H1 (cell line): ENCODE measurements around the gene KLHL5. TPM values are rescaled to one million over a fixed set of nuclear protein-coding genes. Genes with fewer than 3 reads are reported as not detected.

Experiments
- CTCF ChIA-PET: fragments of 300-600 bp; sonication (Branson Sonifier 250); formaldehyde crosslinking; loops from one replicate; lab custom pipeline; 2021; ENCODE audit not compliant: partially characterized antibody; lab: Charles Lee
- POLR2A ChIA-PET: fragments of 300-600 bp; sonication (Branson Sonifier 250); formaldehyde crosslinking; loops from one replicate; lab custom pipeline; 2021; ENCODE audit warnings: inconsistent platforms; ENCODE audit not compliant: partially characterized antibody; lab: Charles Lee
- DNase-seq, 2 experiments: peaks; one replicate each; pipeline versions ENCODE4 v3.0.0 to v3.0.0-alpha.2; 2010 to 2022; ENCODE audit warnings: low spot score in 2 of 2, low read depth in 1 of 2, mixed read lengths in 1 of 2
- FAIRE-seq: peaks from 2 replicates; lab custom pipeline; 2011; peaks lifted over from hg19 to GRCh38; lab: Jason Lieb, UNC
- H2AFZ ChIP-seq: 2 replicates; pipeline ENCODE4 v1.8.1; 2012; ENCODE audit warnings: low read length, inconsistent platforms
- H2AK5ac ChIP-seq: 2 replicates; pipeline ENCODE4 v1.6.1; 2013; ENCODE audit warnings: low read depth, low read length
- H2BK120ac ChIP-seq: replicated peaks from 2 replicates; pipeline ENCODE3; 2013; ENCODE audit warnings: low read depth, low read length, inconsistent platforms
- H2BK12ac ChIP-seq: 2 replicates; pipeline ENCODE4 v1.6.1; 2013; ENCODE audit warnings: low read depth, low read length
- H2BK15ac ChIP-seq: 2 replicates; pipeline ENCODE4 v1.6.1; 2013; ENCODE audit warnings: low read length
- H2BK20ac ChIP-seq: 2 replicates; pipeline ENCODE4 v1.6.1; 2013; ENCODE audit warnings: low read length
- H2BK5ac ChIP-seq: 2 replicates; pipeline ENCODE4 v1.6.1; 2013; ENCODE audit warnings: low read depth, low read length
- H3K14ac ChIP-seq: 2 replicates; pipeline ENCODE4 v1.6.1; 2013; ENCODE audit warnings: inconsistent platforms; ENCODE audit not compliant: insufficient read length
- H3K18ac ChIP-seq: 2 replicates; pipeline ENCODE4 v1.6.1; 2013; ENCODE audit warnings: low read length; ENCODE audit errors: extremely low read depth
- H3K23ac ChIP-seq: 2 replicates; pipeline ENCODE4 v1.6.1; 2013; ENCODE audit warnings: inconsistent platforms; ENCODE audit not compliant: insufficient read length
- H3K23me2 ChIP-seq: 2 replicates; pipeline ENCODE4 v1.6.1; 2013; ENCODE audit warnings: low read depth, low read length
- H3K27ac ChIP-seq: 2 replicates; pipeline ENCODE4 v1.6.1; 2011; ENCODE audit warnings: low read depth, low read length, inconsistent platforms
- H3K27me3 ChIP-seq, 4 experiments: replicated peaks in 1 of 4; 1 replicate in 1 of 4; 2 replicates in 3 of 4; pipeline versions ENCODE4 v1.6.1 to v1.8.1; 2011 to 2013; ENCODE audit warnings: low read length in 3 of 4, mild to moderate bottlenecking in 3 of 4, inconsistent platforms in 2 of 4, mixed read lengths in 2 of 4, moderate library complexity in 1 of 4; ENCODE audit not compliant: control insufficient read depth in 3 of 4, insufficient read depth in 3 of 4; ENCODE audit errors: extremely low read depth in 1 of 4
- H3K36me3 ChIP-seq, 4 experiments: 2 replicates each; pipeline versions ENCODE4 v1.6.1 to v1.8.1; 2011 to 2013; ENCODE audit warnings: mild to moderate bottlenecking in 4 of 4, low read length in 3 of 4, moderate library complexity in 2 of 4, control low read depth in 1 of 4, inconsistent platforms in 1 of 4; ENCODE audit not compliant: insufficient read depth in 4 of 4, control insufficient read depth in 2 of 4
- H3K4ac ChIP-seq: replicated peaks from 2 replicates; pipeline ENCODE3; 2013; ENCODE audit warnings: low read length, low read depth, mixed read lengths, inconsistent platforms; ENCODE audit not compliant: insufficient read length
- H3K4me1 ChIP-seq, 4 experiments: replicated peaks in 1 of 4; 1 replicate in 1 of 4; 2 replicates in 3 of 4; pipeline versions ENCODE4 v1.6.1 to v1.8.1; 2011 to 2013; ENCODE audit warnings: low read length in 3 of 4, inconsistent platforms in 2 of 4, mixed read lengths in 1 of 4; ENCODE audit not compliant: insufficient read depth in 4 of 4, control insufficient read depth in 3 of 4
- H3K4me2 ChIP-seq, 2 experiments: 2 replicates each; pipeline versions ENCODE4 v1.6.1 to v1.8.1; 2011 to 2013; ENCODE audit warnings: low read depth in 2 of 2, low read length in 2 of 2, control low read depth in 1 of 2, inconsistent platforms in 1 of 2, mild to moderate bottlenecking in 1 of 2; ENCODE audit not compliant: insufficient read depth in 1 of 2
- H3K4me3 ChIP-seq, 4 experiments: fragments of 200-600, 300-600 bp in 1 of 4; sonication (generic), shearing (Covaris generic), sonication (Bioruptor Twin) in 1 of 4; 2 replicates each; pipeline versions ENCODE4 v1.5.1 to v1.8.1; 2011 to 2016; ENCODE audit warnings: low read length in 4 of 4, low read depth in 3 of 4, control low read depth in 2 of 4, inconsistent platforms in 2 of 4, mild to moderate bottlenecking in 2 of 4, mixed read lengths in 1 of 4, moderate library complexity in 1 of 4; ENCODE audit not compliant: insufficient read depth in 2 of 4; ENCODE audit errors: extremely low read depth in 1 of 4
- H3K56ac ChIP-seq: replicated peaks from 2 replicates; pipeline ENCODE3; 2013; ENCODE audit warnings: low read depth, mild to moderate bottlenecking, mixed read lengths, low read length, inconsistent platforms; ENCODE audit not compliant: insufficient read length
- H3K79me1 ChIP-seq: 2 replicates; pipeline ENCODE4 v1.6.1; 2013; ENCODE audit warnings: low read depth, low read length, control low read depth
- H3K79me2 ChIP-seq, 2 experiments: 2 replicates each; pipeline versions ENCODE4 v1.6.1 to v1.8.1; 2012 to 2013; ENCODE audit warnings: low read length in 2 of 2, mild to moderate bottlenecking in 2 of 2, inconsistent platforms in 1 of 2; ENCODE audit not compliant: insufficient read depth in 2 of 2, control insufficient read depth in 1 of 2
- H3K9ac ChIP-seq, 4 experiments: replicated peaks in 1 of 4; 1 replicate in 1 of 4; 2 replicates in 3 of 4; pipeline versions ENCODE4 v1.6.1 to v1.8.1; 2011 to 2013; ENCODE audit warnings: low read depth in 3 of 4, low read length in 3 of 4, control low read depth in 2 of 4, mild to moderate bottlenecking in 2 of 4, moderate library complexity in 2 of 4, inconsistent platforms in 1 of 4; ENCODE audit errors: extremely low read depth in 1 of 4
- H3K9me3 ChIP-seq, 2 experiments: 2 replicates each; pipeline versions ENCODE4 v1.6.1 to v1.8.1; 2012 to 2013; ENCODE audit warnings: mild to moderate bottlenecking in 2 of 2, moderate library complexity in 2 of 2, control low read depth in 1 of 2, inconsistent platforms in 1 of 2, low read depth in 1 of 2, low read length in 1 of 2, mixed read lengths in 1 of 2; ENCODE audit not compliant: insufficient read depth in 2 of 2
- H4K20me1 ChIP-seq, 2 experiments: replicated peaks in 1 of 2; 2 replicates each; pipeline versions ENCODE3 to v1.8.1; 2011 to 2013; ENCODE audit warnings: inconsistent platforms in 2 of 2, low read length in 2 of 2, mild to moderate bottlenecking in 1 of 2; ENCODE audit not compliant: insufficient read depth in 2 of 2, control insufficient read depth in 1 of 2
- H4K5ac ChIP-seq: 2 replicates; pipeline ENCODE4 v1.6.1; 2013; ENCODE audit warnings: low read length, low read depth, mixed read lengths, inconsistent platforms; ENCODE audit not compliant: insufficient read length
- H4K8ac ChIP-seq: 2 replicates; pipeline ENCODE4 v1.8.0; 2013; ENCODE audit warnings: mild to moderate bottlenecking, moderate library complexity, low read length, inconsistent platforms; ENCODE audit not compliant: insufficient read depth; ENCODE audit errors: extremely low read depth
- H4K91ac ChIP-seq: replicated peaks from 2 replicates; pipeline ENCODE3; 2013; ENCODE audit warnings: low read length, mixed read lengths, inconsistent platforms; ENCODE audit not compliant: insufficient read length
- BACH1 ChIP-seq: IDR thresholded peaks from 2 replicates; pipeline ENCODE4 v1.6.1; 2012; ENCODE audit warnings: low read length, improper control_type of control experiment
- CREB1 ChIP-seq: IDR thresholded peaks from 2 replicates; pipeline ENCODE4 v1.6.1; 2012; ENCODE audit warnings: inconsistent platforms
- EZH2 ChIP-seq: fragments of 200-600 bp; sonication (generic); IDR thresholded peaks from 2 replicates; pipeline ENCODE4 v1.7.1; 2012; ENCODE audit warnings: low read depth, mild to moderate bottlenecking, moderate library complexity, low read length, inconsistent platforms; ENCODE audit not compliant: severe bottlenecking
- HDAC6 ChIP-seq: IDR thresholded peaks from one replicate; pipeline ENCODE4 v1.7.1; 2012; ENCODE audit warnings: low read depth, mild to moderate bottlenecking, inconsistent platforms, low read length, moderate library complexity
- SIN3A ChIP-seq, 2 experiments: IDR thresholded peaks in 1 of 2; conservative IDR thresholded peaks in 1 of 2; 2 replicates each; pipeline ENCODE4 v1.6.1; 2011 to 2012; ENCODE audit warnings: low read length in 2 of 2, improper control_type of control experiment in 1 of 2, low read depth in 1 of 2, mild to moderate bottlenecking in 1 of 2
- USF2 ChIP-seq: IDR thresholded peaks from 2 replicates; pipeline ENCODE4 v1.6.1; 2011; ENCODE audit warnings: low read length, improper control_type of control experiment
- ZNF274 ChIP-seq: IDR thresholded peaks from 2 replicates; pipeline ENCODE4 v1.7.0; 2012; ENCODE audit warnings: low read length, borderline replicate concordance; ENCODE audit errors: extremely low read depth
- WGBS, 2 experiments: shearing (Covaris generic) in 1 of 2; methylation state at CpG; one replicate each; pipeline versions ENCODE4 v1.1.6 to v1.1.7; 2013 to 2015; ENCODE audit warnings: low lambda C conversion rate in 2 of 2, mixed read lengths in 2 of 2, inconsistent platforms in 1 of 2, low coverage in 1 of 2, missing lambda C conversion rate in 1 of 2; ENCODE audit not compliant: insufficient replicate concordance in 2 of 2, insufficient coverage in 1 of 2, insufficient read length in 1 of 2; ENCODE audit errors: extremely low coverage in 1 of 2, missing lambda C conversion rate in 1 of 2; 5-methylcytosine and 5-hydroxymethylcytosine counted together
- polyA plus RNA-seq, 7 experiments: library from polyadenylated mRNA; depleted of rRNA in 3 of 7; stranded (reverse) in 5 of 7; unstranded in 2 of 7; fragments of >200 nt in 5 of 7; fragments of 200-250 nt in 2 of 7; gene quantifications; 1 replicate in 5 of 7; 2 replicates in 1 of 7; 4 replicates in 1 of 7; pipeline versions ENCODE4 v1.2.1 to v1.2.3, GENCODE V29; 2011 to 2013; ENCODE audit warnings: missing spikeins in 2 of 7, mixed read lengths in 2 of 7
- total RNA-seq: library from RNA; stranded (reverse); fragmentation: NEBNext Ultra II Directional; extraction: Animal tissue kit (Norgen Biotek cat#: 25700); gene quantifications from 2 replicates; pipeline ENCODE4 v1.2.1, GENCODE V29; 2021

Gene KLHL5
- total and polyA plus RNA-seq, 2 of the 8 experiments (the other 6 are each of a cell fraction or from before 2014, with no cell fraction given), result 13.0 to 23.6 TPM

GRCh38 chr4:39021631-39022030, 40.4 kb upstream of the KLHL5 start:
- no peak overlapping the region for H3K23ac ChIP-seq
- H3K23me2 ChIP-seq, result no peaks in the 10 kb centered on the region
- CTCF ChIA-PET, result no interaction called here
- H3K9me3 ChIP-seq, result no peaks in the 10 kb centered on the region
- no peaks in the 10 kb centered on the region for H3K79me2 ChIP-seq
- H3K18ac ChIP-seq, result no peak overlapping the region
- H3K27me3 ChIP-seq, result no peaks in the 10 kb centered on the region
- H2BK120ac ChIP-seq, result no peak overlapping the region
- H3K27ac ChIP-seq, result no peak overlapping the region
- no peaks in the 10 kb centered on the region for H3K36me3 ChIP-seq
- no peaks in the 10 kb centered on the region for H3K4me1 ChIP-seq
- TF ChIP-seq SIN3A (conservative IDR thresholded peaks at IDR 0.05 in 1 of 2, IDR thresholded peaks at IDR 0.05 in 1 of 2; ENCODE audit: low read depth in 1 of 2, low read length in 2 of 2) (no peak), BACH1 (no peak), ZNF274 (no peak), HDAC6 (no peak), EZH2 (no peak), CREB1 (no peak), USF2 (no peak)
- H3K56ac ChIP-seq, result no peak overlapping the region
- no peak overlapping the region for H2BK5ac ChIP-seq
- no peak overlapping the region for H4K5ac ChIP-seq
- H2BK20ac ChIP-seq, result no peak overlapping the region
- FAIRE-seq (no peak), DNase-seq (no peak)
- no peak overlapping the region for H3K4me3 ChIP-seq
- no peak overlapping the region for H3K4me2 ChIP-seq
- H4K20me1 ChIP-seq, result no peaks in the 10 kb centered on the region
- no peak overlapping the region for H2BK12ac ChIP-seq
- no peak overlapping the region for H2AK5ac ChIP-seq
- H3K14ac ChIP-seq, result no peak overlapping the region
- no peak overlapping the region for H3K9ac ChIP-seq
- H3K79me1 ChIP-seq, result no peaks in the 10 kb centered on the region
- H2AFZ ChIP-seq, result no peak overlapping the region
- POLR2A ChIA-PET, result no interaction called here
- WGBS, 2 experiments, result 95% methylated on average over 3 of the region's 3 CpGs; no CpG with 5 or more reads in 1 of the 2 experiments
- H4K8ac ChIP-seq, result no peak overlapping the region
- H3K4ac ChIP-seq, result no peak overlapping the region
- no peak overlapping the region for H2BK15ac ChIP-seq
- no peak overlapping the region for H4K91ac ChIP-seq
